NCI-H1105 treated with DMSO at 0.1 percent for 48 hours (cell line): Measurements from ENCODE around the gene KRTAP4-4.
"Not testable (repeated sequence)": the region's sequence is repeated elsewhere in the genome, so short reads cannot be mapped to it uniquely, and the experiment has no call there.

ENCODE experiments used
- DNase-seq: peaks from one replicate; lab custom pipeline; 2025; lab: John Stamatoyannopoulos, UW

Gene KRTAP4-4

DNA sequence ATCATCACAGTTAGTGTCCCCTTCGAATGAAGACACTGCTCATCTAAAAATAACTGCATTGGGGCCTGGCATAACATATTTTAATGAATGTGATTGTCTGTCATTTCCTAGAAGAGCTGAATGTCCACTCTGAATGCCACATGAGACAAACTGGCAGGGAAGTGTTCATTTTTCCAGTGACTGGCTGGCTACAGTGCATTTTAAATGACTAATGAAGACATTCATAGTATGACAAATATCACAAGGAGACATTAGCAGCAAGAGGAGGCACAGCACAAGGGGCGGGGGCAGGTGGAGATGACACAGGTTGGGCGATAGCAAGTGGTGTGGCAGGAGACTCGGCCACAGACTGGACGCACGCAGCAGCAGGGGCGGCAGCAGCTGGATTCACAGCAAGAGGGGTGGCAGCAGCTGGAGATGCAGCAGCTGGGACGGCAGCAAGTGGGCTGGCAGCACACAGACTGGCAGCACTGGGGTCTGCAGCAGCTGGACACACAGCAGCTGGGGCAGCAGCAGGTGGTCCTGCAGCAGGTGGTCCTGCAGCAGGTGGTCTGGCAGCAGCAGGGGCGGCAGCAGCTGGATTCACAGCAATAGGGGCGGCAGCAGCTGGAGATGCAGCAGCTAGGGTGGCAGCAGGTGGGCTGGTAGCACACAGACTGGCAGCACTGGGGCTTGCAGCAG is 11.4 kb downstream of the KRTAP4-4 start:
- DNase-seq: not testable (repeated sequence)

DNA sequence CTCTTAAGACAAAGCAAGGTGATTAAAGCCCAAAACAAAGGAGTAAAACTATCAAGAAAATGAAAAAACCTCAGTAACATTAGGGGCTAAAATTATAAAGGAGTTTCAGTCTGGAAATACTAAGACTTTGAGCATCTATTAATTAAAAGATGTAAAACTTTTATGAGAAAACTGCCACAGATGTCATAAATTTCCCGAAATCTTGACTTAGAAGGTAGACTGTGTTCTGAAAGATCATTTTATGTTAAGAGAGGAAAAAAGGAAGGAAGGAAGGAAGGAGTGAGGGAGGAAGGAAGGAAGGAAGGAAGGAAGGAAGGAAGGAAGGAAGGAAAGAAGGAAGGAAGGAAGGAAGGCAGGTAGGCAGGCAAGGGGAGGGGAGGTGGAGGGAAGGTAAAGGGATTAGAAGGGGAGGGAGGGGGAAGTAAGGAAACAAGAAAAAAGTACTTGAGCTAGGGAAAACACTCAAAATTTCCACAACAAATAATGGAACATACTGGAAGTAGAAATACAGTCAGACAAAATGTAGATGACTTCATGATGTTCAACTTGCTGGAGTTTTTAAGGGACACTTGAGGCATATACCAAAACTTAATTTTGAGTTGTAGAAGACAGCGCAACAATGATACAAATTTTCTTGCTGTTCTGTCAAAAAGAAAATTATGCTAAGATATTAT is 12.9 kb downstream of the KRTAP4-4 start:
- no peak for DNase-seq

DNA sequence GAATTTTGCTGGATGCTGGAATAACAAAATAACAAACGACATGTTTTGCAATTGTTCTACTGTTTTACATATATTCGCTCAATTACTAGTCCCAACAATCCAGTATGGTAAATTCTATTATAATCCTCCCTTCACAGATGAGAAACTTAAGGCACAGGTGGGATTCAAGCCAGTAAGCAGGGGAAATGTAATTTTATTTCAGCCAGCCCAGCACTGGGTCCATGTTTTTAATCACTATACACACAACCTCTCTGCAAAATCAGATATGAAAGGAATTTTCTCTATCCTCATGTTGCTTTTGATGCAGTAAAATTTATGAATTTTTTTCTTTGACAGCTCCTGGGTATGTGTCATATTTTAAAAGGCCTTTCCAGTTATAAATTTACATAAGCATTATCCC is 15.3 kb downstream of the KRTAP4-4 start:
- no peak for DNase-seq

DNA sequence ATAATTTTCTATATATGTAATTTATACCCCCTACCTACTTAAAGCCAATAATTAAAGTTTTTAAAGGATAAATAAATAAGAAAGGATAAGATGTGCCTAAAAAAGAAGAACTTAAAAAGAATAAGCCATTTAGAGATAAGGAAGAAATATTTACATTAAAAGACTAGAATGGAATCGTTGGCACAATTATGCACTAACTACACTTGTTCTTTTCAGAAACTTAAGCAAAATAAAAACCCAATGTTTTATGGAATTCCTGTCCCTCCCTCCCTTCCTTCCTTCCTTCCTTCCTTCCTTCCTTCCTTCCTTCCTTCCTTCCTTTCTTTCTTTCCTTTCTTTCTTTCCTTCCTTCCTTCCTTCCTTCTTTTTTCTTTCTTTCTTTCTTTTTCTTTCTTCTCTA is 15.7 kb downstream of the KRTAP4-4 start:
- no peak for DNase-seq

DNA sequence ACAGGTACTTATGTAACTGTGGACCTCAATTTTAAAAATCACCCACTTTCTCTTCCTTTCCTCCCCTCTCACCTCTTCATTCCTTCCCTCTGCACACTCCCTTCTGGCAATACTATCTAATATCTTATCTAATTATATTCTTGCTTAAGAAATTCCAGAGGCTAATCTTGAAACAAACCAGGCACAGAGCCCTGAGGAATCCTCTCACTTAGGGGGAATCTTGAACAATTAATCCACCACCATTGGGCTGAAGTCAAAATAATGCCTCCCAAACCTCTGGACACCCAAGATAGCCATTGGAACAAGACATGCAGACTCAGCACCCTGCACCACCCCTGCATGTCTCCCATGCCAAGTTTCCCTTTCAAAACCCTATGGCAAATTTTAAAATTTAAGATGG is 19.2 kb downstream of the KRTAP4-4 start:
- DNase-seq: no peak

DNA sequence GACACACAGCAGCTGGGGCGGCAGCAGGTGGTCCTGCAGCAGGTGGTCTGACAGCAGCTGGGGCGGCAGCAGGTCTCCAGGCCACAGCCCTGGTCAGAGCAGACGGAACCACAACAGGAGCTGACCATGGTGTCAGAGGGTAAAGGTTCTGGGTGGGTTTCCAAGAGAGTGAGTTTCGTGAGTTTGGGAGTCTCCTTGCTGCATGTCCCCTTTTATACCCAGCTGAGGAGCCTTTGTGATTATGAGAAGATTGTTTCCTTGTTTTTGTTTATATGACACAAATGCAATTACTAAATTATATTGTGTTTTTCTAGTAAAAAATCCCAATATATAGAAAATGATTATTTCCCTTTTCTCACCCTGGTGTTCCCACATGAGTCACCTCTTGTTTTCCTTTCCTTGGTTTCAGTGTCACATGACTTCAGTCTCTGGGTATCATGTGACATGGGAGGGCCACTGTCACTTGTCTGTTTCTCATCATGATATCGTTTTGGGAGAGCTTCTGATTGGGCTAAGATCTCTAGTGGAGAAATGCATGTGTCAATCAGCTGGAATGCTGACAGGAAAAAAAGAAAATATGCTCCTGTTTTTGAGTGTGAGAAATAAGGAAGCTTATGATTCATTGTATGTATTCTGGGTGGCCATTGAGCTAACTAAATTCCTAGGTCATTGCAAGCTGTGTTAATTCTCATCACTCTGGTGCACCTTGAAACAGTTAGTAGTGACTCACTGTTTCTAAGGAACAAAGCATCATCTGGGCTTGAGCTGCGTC is 20.0 kb downstream of the KRTAP4-4 start, which contains the start of gene KRTAP4-6:
Gene KRTAP4-6, minus strand, starts transcription at position 185 of the 772 bp plus-strand sequence. Its CDS starts 57 bp downstream, at position 128.
- no peak for DNase-seq

DNA sequence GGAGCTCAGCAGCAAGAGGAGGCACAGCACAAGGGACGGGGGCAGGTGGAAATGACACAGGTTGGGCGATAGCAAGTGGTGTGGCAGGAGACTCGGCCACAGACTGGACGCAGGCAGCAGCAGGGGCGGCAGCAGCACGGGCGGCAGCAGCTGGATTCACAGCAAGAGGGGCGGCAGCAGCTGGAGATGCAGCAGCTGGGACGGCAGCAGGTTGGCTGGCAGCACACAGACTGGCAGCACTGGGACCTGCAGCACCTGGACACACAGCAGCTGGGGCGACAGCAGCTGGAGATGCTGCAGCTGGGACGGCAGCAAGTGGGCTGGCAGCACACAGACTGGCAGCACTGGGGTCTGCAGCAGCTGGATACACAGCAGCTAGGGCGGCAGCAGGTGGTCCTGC is 20.7 kb downstream of the KRTAP4-4 start:
- not testable (repeated sequence) for DNase-seq

DNA sequence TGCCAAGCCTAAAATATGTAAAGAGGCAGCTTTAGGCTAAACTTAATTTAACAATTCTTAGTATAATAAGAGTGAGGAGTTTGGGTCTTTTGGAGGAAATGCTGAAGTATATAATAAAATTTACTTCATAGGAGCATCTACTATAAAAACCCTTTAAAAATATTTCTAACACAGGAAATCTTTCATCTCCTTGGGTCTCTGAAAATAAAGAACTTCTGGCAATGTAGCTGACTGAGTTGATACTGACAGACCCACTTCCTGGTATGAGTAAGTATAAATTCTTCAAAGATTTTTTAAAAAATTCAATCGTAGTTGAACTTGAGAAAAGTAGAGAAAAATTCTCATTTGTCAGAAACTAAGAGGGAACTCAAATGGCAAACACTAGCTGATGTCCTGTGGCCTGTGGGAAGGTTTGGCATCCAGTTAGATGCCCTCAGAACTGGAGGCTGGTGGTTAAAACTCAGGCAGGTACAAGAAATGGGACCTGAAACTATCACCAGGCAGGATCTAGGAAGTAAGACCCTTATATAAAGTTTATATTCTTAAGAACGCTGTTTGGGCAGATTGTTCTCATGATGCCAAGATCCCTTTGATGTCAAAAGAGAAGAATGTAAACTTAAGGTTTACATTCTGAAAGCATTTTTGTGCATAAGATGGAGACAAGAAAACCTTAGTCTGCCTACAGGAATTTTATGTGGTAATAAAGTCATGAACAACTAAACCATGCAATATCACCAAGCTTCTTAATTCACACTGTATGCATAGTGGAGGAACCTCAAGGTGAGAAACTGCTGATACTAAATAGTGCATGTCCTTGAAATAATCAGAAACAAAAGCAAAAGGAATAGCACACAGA is 26.4 kb downstream of the KRTAP4-4 start:
- DNase-seq: no peak

DNA sequence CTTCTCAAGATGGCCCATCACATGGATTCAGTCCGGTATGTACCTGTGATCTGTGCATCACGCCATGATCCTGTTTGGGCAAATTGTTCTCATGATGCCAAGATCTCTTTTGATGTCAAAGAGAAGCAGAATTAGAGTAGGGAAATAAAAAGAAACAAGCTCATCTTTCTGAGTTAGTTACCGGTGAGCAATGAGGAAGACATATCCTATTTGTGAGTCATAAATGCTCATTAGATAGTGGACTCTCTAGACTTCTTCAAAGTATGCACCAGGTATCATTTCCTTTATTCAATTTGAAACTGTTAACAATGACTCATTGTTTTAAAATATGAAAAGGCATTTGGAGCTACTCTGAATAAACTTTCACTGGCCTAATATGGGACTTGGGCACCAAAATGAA is 28.6 kb downstream of the KRTAP4-4 start:
- no peak for DNase-seq

DNA sequence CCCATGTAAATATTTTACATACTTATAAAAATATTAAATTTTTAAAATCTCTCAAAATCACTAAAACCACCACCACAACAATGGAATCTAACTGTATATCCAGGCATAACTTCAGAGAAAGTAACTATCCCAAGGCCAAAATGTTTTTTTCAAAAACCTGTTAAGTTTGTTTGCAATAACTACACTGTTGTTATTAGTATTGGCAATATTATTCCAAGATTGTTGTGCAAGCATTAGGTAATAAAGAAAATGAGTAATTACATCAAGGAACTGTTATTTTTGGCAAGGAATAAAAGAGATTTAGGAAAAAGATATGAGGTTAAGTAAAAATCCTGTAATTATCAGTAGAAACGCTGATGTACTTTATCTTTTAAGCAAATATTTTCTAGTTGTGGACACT is 33.2 kb downstream of the KRTAP4-4 start:
- DNase-seq: no peak

DNA sequence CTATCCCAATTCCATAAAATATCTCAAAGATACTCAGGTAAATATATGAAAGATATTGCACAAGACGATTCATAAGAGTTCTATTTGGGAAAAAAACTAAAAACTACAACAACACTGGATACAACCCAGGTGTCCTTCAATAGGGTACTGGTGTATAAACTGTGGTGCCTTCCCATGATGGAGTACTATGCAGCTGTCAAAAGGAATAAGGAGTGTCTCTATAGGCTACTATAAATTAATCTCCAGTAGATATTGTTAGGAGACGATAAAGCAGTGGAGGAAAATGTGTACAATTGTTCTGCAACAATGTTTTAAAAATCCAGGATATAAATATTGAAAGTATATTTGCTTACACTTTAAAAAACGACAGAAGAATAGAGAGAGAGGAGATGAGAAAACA is 34.1 kb downstream of the KRTAP4-4 start:
- DNase-seq: no peak

DNA sequence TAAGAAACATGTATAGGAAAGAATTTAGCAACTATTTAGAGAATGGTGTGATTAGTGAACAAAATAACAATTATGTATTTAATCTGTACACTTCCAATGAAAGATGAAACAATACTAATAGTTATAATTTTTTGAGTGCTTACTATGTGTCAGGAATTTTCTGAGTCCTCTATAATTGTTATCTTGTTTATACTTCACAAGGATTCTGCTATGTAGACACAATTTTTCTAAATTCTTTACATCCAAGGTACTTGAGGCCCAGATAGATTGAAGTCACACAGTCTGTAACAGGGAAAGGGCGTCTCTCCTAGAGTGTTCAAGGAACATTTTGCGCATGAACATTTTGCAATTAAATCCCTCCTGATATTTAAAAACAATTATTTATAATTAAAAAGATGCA is 35.5 kb downstream of the KRTAP4-4 start:
- no peak for DNase-seq

DNA sequence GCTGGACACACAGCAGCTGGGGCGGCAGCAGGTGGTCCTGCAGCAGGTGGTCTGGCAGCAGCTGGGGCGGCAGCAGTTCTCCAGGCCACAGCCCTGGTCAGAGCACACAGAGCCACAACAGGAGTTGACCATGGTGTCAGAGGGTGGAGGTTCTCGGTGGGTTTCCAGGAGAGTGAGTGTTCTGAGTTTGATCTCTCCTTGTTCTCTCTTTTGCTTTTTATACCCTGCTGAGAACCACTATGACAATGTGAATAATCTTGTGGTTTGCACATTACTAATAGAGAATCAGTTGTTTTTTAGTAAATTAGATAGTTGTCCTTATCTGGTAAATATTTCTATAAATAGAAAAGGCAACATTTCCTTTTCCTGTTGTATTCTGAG is 36.6 kb downstream of the KRTAP4-4 start, which contains the start of gene KRTAP4-12:
Gene KRTAP4-12, minus strand, starts transcription at position 192 of the 381 bp plus-strand sequence. Its CDS starts 60 bp downstream, at position 132.
- DNase-seq: not testable (repeated sequence)

DNA sequence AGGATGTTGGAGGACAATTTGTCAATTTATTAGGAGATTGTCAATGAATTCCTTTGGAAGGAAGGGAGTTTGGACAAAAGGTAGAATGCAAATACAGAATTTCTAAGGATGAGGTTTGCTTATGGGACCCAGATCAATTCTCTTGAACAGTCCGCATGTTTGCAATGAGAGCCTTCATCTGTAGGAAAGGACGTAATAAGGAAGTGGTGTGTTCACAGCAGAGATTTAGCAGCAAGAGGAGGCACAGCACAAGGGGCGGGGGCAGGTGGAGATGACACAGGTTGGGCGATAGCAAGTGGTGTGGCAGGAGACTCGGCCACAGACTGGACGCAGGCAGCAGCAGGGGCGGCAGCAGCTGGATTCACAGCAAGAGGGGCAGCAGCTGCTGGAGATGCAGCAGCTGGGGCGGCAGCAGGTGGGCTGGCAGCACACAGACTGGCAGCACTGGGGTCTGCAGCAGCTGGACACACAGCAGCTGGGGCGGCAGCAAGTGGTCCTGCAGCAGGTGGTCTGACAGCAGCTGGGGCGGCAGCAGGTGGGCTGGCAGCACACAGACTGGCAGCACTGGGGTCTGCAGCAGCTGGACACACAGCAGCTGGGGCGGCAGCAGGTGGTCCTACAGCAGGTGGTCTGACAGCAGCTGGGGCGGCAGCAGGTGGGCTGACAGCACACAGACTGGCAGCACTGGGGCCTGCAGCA is 37.1 kb downstream of the KRTAP4-4 start:
- DNase-seq: not testable (repeated sequence)

DNA sequence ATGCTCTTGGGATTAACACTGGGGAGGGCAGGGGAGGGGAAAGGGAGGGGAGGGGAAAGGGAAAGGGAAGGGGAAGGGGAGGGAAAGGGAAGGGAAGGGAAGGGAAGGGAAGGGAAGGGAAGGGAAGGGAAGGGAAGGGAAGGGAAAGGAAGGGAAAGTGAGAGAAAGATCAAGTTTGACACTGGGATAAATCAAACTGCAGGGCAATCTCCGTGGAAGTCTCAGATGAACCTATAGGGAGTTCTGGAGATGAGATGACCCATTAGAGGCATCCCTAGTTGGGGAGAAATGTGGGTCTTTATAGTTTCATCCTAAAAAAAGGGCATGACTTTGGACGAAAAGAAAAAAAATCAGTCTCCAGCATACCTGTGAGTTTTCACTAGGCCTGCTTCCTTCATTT is 38.8 kb downstream of the KRTAP4-4 start:
- DNase-seq: no peak

DNA sequence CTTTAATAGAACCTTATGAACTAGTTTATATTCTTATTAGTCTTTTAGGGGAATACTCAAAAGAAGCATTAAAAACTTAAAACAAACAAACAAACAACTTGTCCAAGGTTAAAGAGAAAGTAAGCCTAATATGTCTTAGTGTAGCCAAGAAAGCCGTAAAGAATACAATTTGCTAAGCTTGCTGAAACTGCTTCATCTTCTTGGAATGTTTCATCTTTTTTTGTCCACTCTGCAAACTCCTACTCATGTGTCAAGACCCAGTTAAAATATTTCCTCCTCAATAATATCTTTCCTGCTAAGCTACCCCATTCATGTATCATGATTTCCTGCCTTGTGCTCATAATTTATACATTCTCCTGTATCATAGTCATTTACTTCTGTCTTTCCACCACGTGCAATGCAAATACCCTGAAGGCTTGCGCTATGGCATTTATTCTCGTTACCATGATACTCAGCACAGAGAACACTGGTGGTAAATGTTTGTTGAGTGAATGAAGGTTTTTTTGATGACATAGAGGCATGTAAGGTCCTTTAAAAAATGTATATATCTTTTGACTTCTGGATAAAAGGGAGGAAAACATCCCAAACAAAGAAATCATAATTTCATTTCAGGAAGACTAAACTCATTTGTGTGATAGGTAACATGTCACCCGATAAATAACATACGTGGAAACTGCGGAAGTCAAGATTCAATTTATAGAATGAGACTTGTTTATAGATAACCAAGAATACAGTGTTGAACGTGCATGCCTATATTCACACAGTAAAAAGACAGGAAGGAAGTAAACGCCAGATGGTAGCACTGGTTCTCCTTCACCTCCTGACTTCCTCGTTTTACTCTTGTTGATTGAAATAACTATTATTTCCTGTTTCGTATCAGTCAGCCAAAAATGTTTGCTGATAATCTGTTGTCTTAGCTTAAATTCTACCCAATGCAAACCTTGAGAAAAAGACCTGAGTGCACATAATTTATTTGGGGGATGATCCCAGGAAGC is 40.6 kb downstream of the KRTAP4-4 start:
- not testable (repeated sequence) for DNase-seq

DNA sequence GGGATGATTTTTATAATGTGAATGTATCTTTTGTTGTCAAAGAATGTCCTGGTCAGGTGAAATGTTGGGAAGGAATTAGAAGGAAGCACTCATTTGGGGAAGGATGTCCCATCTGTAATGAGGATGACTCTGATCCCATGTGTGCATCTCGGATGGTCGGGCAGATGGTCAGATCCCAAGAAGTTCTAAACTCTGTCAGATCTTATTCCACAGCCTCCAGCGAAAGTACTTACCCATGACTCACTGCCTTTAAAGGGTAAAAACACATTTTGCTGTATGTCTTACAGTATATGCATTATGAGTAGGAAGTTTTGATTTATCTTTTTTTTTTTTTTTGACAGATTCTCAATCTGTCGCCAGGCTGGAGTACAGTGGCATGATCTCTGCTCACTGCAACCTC is 41.8 kb downstream of the KRTAP4-4 start:
- no peak for DNase-seq

DNA sequence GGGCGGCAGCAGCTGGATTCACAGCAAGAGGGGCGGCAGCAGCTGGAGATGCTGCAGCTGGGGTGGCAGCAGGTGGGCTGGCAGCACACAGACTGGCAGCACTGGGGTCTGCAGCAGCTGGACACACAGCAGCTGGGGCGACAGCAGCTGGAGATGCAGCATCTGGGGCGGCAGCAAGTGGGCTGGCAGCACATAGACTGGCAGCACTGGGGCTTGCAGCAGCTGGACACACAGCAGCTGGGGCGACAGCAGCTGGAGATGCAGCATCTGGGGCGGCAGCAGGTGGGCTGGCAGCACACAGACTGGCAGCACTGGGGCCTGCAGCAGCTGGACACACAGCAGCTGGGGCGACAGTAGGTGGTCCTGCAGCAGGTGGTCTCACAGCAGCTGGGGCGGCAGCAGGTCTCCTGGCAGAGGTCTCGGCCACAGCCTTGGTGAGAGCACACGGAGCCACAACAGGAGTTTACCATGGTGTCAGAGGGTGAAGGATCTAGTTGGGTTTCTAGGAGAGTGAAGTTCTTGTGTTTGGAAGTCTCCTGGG is 42.6 kb downstream of the KRTAP4-4 start, which contains the start of gene KRTAP4-11:
Gene KRTAP4-11, minus strand, starts transcription at position 528 of the 541 bp plus-strand sequence. Its CDS starts 58 bp downstream, at position 470.
- not testable (repeated sequence) for DNase-seq

DNA sequence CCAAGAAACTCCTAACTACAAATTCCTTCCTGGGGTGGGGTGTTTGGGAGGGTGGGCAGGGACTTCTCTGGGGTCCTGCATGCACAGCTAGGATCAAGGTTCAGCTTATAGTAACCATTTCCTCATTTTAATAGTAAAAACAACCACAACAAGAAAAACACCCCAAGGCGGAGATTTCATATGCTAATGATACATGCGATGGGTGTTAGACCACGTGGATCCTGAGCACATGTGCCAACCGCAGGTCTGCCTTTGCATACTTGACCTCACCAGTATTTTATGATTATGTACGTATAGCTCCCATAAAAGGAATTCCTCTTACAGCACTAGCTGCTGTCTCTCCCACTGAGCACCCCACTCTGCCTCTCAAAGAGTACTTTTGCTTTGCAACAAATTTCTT is 44.3 kb downstream of the KRTAP4-4 start:
- DNase-seq: no peak
